Stimulated activated CD8-positive, alpha-beta memory T cell treated with anti-CD3 and anti-CD28 coated beads, Interleukin-4, amount 100 ng/mL, for 48 hours (primary cell): Measurements from ENCODE around the gene KSR1.
"Not testable (repeated sequence)": the region's sequence is repeated elsewhere in the genome, so short reads cannot be mapped to it uniquely, and the experiment has no call there.

Experiments
- DNase-seq: peaks from one replicate; pipeline ENCODE4 v3.0.0-alpha.2; 2020

KSR1 gene

GRCh38 chr17:27646232-27646631 is 190.0 kb downstream of the KSR1 start:
- DNase-seq, result no peak

GRCh38 chr17:27647765-27648164 is 191.5 kb downstream of the KSR1 start:
- DNase-seq, result no peak

- DNase-seq, result not testable (repeated sequence)
Measured at GRCh38 chr17:27649111-27649571, 192.9 kb downstream of the KSR1 start.

GRCh38 chr17:27649929-27650328 is 193.7 kb downstream of the KSR1 start:
- DNase-seq, result no peak

GRCh38 chr17:27650836-27651235 is 194.6 kb downstream of the KSR1 start:
- DNase-seq, result no peak

GRCh38 chr17:27651411-27652345 is 195.4 kb downstream of the KSR1 start:
- peak; percentile 89 for DNase-seq

- DNase-seq, result not testable (repeated sequence)
Measured at GRCh38 chr17:27653449-27653971, 197.3 kb downstream of the KSR1 start.

GRCh38 chr17:27654136-27654535 is 197.9 kb downstream of the KSR1 start:
- no peak for DNase-seq

GRCh38 chr17:27654654-27655524 is 198.6 kb downstream of the KSR1 start:
- peak; percentile 87 for DNase-seq

GRCh38 chr17:27655525-27656111 is 199.4 kb downstream of the KSR1 start:
- DNase-seq, result not testable (repeated sequence)

GRCh38 chr17:27656620-27657019 is 200.4 kb downstream of the KSR1 start:
- DNase-seq, result not testable (repeated sequence)

GRCh38 chr17:27657620-27658019 is 201.4 kb downstream of the KSR1 start:
- no peak for DNase-seq

GRCh38 chr17:27659683-27660082 is 203.4 kb downstream of the KSR1 start:
- DNase-seq, result no peak

- no peak for DNase-seq
Measured at GRCh38 chr17:27660436-27660835, 204.2 kb downstream of the KSR1 start.

- DNase-seq, result no peak
Measured at GRCh38 chr17:27663936-27664605, 207.8 kb downstream of the KSR1 start.

- no peak for DNase-seq
Measured at GRCh38 chr17:27664606-27664965, 208.3 kb downstream of the KSR1 start.

GRCh38 chr17:27665549-27665948 is 209.3 kb downstream of the KSR1 start:
- no peak for DNase-seq

- not testable (repeated sequence) for DNase-seq
Measured at GRCh38 chr17:27666270-27666669, 210.0 kb downstream of the KSR1 start.

GRCh38 chr17:27666831-27667560 is 210.7 kb downstream of the KSR1 start:
- DNase-seq, result no peak

GRCh38 chr17:27667656-27668487 is 211.6 kb downstream of the KSR1 start:
- no peak for DNase-seq

GRCh38 chr17:27668488-27668823 is 212.2 kb downstream of the KSR1 start:
- DNase-seq, result no peak
